DMS153 treated with DMSO at 0.1 percent for 48 hours (cell line): Measurements from ENCODE around the gene SPNS3.
A peak's percentile ranks its signal among the peaks of the same experiment; 100 is the strongest.

Experiments
- DNase-seq: peaks from one replicate; lab custom pipeline; 2025; ENCODE audit not compliant: unreplicated experiment; lab: John Stamatoyannopoulos, UW

SPNS3 gene, protein sequence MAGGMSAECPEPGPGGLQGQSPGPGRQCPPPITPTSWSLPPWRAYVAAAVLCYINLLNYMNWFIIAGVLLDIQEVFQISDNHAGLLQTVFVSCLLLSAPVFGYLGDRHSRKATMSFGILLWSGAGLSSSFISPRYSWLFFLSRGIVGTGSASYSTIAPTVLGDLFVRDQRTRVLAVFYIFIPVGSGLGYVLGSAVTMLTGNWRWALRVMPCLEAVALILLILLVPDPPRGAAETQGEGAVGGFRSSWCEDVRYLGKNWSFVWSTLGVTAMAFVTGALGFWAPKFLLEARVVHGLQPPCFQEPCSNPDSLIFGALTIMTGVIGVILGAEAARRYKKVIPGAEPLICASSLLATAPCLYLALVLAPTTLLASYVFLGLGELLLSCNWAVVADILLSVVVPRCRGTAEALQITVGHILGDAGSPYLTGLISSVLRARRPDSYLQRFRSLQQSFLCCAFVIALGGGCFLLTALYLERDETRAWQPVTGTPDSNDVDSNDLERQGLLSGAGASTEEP

DNA sequence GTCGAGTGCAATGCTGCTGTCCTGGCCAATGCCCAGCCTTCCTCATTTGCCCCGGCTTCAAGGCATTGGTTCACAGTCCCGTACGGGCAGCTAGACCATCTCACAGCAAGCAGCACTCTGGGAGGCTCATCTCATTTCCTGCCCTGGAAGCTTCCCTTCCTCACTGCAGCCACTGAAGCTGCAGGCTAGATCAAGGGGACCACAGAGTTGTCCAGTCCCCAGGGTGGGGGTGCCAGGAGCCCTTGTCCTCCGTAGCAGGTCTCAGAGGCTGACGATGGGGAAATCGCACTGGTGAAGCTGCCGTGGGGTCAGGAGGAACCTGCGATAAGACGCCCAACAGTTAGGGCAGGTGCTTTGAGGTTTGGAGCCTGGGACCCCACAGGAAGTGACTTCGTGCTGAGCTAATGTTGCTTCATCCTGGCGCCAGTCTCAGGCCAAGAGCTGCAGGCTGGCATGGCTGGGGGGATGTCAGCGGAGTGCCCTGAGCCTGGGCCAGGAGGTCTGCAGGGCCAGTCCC lies at the start of gene SPNS3:
Gene SPNS3, plus strand, starts transcription at position 426 of the 517 bp plus-strand sequence. Its CDS starts 28 bp downstream, at position 454.
- no peak for DNase-seq

DNA sequence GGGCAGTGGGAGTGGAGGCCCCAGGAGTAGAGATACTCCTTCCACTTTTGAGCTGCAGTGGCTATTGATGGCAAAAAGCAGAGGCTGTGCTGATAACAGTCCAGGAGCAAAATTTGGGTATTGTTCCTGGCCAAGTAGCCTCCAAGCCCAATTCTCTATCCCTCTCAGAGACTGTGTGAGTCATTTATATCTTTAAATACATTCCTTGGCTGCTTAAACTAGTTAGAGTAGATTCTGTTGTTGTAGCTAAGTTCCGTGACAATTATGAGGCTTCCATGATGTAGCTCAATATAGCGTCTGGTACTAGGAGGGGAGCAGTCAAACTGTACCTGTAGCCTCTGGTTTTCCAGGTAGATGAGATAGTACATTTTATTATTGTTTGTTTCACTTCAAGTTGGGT lies 47.3 kb upstream of the SPNS3 start:
- DNase-seq, result no peak

DNA sequence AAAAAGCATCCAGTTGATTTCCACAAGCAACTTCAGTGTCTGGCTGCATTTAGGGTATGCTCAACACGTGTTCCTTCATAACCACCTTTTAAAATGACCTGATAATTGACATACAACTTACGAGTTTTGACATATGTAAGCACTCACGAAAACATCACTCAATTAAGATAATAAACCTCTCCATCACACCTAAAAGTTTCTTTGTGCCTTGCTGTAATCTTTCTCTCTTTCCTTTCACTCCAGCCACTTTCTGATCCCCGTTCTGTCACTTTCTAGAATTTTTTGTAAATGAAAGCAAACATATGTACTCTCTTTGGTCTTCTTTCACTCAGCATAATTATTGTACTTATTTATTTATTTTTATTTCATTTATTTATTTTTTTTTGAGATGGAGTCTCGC lies 46.6 kb upstream of the SPNS3 start:
- DNase-seq, result no peak

DNA sequence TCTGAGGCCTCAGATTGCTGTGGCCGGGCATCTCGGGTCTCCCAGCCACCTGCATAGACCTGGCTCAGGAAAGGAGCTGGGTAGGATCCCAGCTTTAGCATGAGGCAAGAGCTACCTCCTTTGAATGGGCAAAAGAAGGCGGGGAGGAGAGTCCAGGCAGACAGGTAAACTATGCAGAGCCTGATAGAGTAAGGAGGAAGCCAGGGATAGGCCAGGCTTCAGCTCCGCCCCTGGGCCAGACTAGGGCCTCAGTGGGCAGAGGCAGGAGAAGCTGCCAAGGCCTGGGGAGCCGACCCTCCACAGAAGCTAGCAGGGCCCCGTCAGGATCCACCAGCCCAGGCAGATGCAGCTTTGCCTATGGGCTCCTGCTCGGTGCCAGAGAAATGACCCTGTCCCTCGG lies 44.7 kb upstream of the SPNS3 start:
- no peak for DNase-seq

DNA sequence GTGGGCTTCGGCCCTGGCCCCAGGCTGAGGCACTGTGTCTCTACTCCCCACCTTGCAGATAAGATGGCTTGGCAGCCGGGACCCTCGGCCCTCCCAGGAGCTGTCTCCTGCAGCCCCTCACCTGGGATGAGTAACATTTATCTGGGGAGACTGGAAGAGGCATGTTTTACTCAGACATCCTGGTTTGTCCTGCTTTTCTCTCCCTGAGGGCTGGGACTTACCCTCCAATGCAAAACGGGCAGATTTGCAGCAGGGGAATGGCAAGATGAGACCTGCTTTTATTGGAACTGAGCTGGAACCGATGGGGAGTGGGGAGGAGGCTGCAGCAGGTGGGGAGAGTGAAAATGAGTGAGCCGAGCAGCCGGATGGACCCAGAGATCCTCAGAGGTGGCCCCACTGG lies 39.9 kb upstream of the SPNS3 start:
- no peak for DNase-seq

DNA sequence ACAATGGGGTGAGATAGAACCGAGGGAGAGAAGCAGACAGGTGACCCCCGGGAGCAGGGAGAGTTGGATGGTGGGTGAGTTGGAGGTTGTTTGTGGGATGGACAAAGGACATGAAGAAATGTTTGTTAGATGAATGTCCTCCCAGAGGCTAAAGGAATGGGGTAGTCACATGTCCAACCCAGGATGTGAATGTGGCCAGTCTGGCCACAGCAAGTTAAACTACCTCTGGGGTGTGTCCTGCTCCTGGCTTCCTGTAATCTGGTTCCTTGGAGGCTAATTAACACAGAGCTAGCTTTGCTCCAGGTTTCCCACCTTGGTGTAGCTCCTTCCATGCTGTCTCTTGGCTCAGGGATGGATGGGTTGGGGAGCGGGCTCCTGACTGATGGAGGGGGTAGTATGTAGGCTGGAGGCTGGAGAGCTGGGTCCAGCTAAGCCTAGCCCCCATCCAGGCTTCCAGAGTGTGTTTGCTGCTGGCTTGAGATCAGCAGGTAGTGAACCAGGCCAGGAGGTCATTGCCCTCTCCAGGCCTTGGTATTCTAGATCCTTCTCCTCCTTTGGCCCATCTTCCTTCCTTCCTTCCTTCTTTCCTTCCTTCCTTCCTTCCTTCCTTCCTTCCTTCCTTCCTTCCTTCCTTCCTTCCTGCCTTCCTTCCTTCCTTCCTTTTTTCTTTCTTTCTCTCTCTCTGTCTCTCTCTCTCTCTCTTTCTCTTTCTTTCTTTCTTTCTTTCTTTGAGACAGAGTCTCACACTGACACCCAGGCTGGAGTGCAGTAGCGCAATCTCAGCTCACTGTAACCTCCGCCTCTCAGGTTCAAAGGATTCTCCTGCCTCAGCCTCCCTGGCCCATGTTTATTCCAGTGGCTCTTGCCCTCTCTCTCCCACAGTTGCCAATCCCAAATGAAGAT lies 39.3 kb upstream of the SPNS3 start:
- DNase-seq, result no peak

DNA sequence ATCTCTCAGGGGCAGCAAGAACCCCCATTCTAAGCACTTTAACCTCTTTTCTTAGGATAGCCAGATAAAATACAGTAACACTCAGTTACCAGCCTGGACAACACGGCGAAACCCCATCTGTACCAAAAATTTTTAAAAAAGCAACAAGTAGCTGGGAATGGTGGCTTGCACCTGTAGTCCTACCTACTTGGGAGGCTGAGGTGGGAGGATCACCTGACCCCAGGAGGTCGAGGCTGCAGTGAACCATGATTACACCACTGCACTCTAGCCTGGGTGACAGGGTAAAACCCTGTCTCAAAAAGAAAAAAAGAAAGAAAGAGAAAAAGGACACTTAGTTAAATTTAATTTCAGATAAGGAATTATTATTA lies 38.6 kb upstream of the SPNS3 start:
- no peak for DNase-seq

DNA sequence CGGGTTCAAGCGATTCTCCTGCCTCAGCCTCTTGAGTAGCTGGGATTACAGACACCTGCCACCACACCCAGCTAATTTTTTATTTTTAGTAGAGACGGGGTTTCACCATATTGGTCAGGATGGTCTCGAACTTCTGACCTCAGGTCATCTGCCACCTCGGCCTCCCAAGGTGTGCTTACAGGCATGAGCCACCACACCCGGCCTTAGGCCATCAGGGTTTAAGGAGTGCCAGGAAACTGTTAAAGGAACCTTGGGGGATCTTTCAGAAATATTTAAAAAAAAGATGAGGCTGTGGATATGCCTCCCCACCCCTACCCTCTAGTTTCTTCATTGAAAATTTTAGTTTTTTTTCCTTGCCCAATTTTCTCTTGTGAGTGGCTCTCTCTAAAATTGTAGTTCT lies 35.9 kb upstream of the SPNS3 start:
- DNase-seq, result no peak

DNA sequence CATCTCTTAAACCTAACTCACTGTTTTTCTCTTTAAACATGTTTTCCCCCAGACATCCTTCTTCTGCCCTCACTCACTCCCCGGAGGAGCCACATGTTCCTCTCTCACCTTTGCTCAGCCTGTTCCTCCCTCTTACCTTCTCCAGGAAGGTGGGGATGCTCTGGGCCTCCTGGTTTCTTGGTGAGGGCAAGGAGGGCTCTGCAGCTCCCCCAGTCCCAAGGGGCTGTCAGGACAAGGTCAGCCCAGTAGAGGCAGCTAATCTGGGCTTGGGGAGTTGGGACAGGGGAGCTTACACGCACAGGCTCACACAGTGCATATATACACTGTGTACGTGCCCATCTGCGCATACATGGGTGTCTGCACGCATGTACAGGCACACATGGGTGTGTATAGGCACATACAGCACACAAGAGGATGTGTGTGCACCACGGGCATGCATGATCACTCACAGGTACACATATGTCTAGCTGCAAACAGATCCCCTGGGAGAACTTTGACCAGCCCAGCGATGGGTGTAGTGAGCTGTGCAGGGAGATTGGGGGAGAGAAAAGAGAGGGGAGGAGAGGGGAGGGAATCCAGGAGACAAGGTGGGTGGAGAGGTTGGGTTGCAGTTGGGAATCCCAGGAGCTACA lies 28.6 kb upstream of the SPNS3 start:
- no peak for DNase-seq

DNA sequence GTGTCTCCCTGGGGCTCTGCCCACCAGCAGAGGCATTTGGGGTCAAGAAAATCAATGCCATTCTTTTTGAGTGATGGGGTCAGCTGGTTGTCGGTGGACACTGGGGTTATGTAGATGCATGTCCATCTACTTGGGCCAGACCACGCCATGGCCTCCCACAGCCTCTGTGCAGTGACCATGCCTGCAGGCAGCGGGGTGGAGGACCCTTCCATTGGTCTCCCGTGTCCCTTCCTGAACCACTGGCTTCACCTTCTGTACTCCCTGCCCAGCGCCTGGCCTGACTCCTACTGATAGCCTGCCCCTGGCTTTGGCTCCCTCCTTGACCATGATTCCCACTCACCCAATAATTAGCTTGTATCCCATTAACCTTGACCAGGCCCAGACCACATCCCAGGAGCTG lies 28.0 kb upstream of the SPNS3 start:
- DNase-seq, result no peak

DNA sequence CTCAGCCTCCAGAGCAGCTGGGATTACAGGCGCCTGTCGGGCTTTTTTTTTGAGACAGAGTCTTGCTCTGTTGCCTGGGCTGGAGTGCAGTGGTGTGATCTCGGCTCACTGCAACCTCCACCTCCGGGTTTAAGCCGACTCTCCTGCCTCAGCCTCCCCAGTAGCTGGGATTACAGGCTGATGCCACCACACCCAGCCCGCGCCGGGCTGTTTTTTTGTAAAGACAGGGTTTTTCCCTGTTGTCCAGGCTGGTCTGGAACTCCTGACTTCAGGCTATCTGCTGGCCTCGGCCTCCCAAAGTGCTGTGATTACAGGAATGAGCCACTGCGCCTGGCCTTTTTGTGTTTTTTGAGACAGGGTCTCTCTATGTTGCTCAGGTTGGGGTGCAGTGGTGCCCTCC lies 27.4 kb upstream of the SPNS3 start:
- no peak for DNase-seq

DNA sequence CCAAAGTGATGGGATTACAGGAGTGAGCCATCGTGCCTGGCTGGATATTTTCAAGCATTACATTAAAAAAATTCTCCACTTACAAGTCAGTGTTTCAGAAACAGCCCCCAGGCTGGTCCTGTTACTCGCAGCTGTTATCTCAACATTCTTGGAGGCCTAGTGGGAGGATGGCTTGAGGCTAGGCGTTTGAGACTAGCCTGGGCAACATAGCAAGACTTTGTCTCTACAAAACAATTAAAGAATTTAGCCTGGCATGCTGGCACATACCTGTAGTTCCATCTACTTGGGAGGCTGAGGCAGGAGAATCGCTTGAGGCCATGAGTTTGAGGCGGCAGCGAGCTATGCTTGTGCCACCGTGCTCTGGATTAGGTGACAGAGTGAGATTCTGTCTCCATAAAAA lies 26.5 kb upstream of the SPNS3 start:
- no peak for DNase-seq

DNA sequence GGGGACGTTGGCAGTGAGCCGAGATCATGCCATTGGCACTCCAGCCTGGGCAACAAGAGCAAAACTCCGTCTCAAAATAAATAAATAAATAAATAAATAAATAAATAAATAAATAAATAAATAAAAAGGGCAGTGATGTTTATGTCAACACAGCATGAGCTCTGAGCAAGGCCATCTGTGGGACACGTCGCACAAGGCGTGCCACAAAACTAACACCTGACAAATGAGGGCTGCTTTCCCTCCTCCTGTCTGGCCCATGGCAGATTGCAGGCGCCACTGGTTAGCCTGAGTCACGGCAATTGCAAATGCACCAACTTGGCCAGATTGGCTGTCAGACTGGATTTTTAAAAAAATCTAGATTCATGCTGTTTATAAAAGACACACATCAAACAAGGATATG lies 25.9 kb upstream of the SPNS3 start:
- DNase-seq, result no peak

DNA sequence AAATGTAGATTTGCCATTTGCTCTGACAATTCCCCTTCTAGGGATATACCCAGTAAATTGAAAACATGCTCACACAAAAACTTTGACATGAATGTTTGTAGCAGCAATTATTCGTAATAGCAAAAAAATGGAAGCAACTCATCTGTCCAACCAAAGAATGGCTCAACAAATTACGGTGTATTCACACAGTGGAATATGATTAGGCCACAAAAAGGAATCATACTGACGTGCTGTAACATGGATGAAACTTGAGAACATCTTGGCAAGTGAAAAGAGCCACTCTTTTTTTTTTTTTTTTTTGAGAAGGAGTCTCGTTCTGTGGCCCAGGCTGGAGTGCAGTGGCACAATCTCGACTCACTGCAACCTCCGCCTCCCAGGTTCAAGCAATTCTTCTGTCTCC lies 24.1 kb upstream of the SPNS3 start:
- DNase-seq, result no peak

DNA sequence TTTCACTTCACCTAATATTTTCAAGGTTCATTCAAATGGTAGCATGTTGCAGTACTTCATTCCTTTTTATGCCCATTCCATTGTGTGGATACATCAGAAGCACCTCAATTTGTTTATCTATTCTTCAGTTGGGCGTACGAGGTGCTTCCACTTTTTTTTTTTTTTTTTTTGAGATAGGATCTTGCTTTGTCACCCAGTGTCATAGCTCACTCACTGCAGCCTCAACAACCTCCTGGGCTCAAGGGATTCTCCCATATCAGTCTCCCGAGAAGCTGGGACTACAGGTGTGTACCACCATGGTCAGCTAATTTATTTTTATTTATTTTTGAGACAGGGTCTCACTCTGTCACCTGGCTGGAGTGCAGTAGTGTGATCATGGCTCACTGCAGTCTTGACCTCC lies 22.5 kb upstream of the SPNS3 start:
- no peak for DNase-seq

DNA sequence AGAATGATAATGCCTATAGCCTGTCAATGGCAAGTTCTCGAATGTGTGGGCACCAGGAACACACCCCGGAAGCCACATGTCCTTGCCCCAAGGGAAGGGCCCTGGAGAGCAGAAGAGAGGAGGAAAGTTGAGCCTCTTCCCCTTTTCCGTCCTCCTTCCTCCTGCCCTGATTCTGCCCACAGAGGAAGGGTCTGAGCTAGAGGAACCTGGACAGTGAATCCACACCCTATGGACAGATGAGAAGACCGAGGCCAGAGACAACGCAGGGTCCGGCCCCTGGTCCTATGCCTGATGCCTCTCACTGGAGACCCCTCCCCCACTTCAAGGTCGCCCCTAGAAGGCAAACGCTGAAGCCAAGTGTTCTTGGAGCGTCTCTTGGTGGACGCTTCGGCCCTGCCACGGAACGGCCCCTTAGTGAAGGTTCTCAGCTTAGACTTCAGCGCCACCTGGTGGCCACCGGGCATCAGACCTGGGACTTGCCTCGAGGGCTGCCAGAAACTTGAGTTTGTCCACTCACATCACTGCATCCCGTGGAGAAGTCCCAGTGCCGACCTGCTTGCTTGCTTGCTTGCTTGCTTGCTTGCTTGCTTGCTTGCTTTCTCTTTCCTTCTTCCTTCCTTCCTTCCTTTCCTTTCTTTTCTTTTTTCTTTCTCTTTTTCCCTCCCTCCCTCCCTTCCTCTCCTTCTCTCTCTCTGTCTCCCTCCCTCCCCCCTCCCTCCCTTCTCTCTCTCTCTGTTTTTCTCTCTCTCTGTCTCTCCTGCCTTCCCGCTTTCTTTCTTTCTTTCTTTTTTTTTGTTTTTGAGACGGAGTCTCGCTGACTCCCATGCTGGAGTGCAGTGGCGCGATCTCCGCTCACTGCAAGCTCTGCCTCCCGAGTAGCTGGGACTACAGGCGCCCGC lies 20.6 kb upstream of the SPNS3 start:
- peak; percentile 17 for DNase-seq

DNA sequence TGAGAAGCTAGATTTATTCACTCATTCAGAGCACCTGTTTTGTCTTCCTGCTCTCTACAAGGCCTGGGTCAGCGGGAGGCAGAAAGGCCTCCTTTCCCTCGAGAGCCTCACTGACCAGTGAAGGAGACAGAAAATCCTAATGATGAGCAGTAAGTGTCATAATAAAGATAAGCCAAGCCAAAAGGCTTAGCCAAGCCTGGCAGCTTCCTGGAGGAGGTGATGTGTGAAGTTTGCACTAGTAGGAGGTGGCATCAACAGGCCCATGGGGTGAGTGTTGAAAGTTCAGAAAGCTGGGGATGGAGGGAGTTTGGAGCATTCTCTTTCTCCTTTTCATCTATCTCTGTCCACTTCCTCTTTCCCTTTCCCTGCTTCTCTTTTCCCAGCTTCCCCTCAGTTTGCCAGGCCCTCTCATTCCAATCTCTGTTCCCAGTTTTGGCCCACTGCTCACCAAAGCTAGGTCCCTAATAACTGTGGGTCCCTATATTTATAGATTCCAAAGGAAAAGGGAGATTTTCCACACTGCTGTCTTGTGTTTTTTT lies 16.5 kb upstream of the SPNS3 start:
- DNase-seq, result no peak

DNA sequence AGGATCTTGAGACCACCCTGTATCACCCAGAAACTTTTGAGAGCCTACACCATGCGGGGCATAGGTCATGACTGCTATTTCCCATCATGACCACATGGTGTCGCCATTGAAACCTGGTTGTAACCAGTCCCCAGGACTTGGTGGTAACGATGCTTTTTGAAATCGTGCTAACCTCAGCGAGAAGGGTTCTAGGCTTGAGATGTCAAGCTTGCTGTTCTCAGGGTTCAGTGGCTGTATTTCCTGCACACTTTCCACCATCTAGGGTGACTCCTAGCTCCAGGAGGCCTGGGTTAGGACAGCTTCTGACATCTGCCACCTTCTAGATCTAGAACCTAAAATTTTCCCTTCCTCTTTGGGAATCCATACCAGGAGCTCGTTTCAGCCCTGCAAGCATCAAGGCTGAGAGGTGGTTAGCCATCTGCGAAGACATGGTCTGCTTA lies 13.0 kb upstream of the SPNS3 start:
- DNase-seq, result no peak

DNA sequence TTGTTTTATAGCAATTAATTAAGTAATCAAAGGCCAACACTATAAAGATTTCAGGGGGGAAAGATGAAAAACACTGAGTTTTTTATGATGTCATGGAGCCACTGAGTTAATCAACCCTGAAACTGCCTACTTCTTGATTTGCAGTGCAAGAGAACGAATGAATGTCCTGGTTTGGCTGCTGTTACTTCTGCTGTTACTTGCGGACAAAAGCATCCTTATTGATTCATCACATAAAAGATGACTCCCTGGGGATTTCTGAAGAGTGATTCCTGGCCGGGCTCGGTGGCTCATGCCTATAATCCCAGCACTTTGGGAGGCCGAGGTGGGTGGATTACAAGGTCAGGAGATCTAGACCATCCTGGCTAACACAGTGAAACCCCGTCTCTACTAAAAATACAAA lies 10.9 kb upstream of the SPNS3 start:
- no peak for DNase-seq

DNA sequence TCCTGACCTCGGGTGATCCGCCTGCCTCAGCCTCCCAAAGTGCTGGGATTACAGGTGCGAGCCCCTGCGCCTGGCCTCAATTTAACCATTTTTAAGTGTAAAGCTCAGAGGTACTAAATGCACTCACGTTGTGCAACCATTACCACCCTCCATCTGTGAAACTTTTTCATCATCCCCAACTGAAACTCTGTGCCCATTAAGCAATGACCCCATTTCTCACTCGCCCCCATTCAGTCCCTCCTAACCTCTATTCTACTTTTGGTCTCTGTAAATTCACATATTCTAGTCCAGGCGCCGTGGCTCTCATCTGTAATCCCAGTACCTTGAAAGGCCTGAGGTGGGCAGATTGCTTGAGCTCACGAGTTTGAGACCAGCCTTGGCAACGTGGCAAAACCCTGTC lies 8.3 kb upstream of the SPNS3 start:
- no peak for DNase-seq
